ENCODE results near the gene MPND.

The MPND gene, protein sequence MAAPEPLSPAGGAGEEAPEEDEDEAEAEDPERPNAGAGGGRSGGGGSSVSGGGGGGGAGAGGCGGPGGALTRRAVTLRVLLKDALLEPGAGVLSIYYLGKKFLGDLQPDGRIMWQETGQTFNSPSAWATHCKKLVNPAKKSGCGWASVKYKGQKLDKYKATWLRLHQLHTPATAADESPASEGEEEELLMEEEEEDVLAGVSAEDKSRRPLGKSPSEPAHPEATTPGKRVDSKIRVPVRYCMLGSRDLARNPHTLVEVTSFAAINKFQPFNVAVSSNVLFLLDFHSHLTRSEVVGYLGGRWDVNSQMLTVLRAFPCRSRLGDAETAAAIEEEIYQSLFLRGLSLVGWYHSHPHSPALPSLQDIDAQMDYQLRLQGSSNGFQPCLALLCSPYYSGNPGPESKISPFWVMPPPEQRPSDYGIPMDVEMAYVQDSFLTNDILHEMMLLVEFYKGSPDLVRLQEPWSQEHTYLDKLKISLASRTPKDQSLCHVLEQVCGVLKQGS

DNA sequence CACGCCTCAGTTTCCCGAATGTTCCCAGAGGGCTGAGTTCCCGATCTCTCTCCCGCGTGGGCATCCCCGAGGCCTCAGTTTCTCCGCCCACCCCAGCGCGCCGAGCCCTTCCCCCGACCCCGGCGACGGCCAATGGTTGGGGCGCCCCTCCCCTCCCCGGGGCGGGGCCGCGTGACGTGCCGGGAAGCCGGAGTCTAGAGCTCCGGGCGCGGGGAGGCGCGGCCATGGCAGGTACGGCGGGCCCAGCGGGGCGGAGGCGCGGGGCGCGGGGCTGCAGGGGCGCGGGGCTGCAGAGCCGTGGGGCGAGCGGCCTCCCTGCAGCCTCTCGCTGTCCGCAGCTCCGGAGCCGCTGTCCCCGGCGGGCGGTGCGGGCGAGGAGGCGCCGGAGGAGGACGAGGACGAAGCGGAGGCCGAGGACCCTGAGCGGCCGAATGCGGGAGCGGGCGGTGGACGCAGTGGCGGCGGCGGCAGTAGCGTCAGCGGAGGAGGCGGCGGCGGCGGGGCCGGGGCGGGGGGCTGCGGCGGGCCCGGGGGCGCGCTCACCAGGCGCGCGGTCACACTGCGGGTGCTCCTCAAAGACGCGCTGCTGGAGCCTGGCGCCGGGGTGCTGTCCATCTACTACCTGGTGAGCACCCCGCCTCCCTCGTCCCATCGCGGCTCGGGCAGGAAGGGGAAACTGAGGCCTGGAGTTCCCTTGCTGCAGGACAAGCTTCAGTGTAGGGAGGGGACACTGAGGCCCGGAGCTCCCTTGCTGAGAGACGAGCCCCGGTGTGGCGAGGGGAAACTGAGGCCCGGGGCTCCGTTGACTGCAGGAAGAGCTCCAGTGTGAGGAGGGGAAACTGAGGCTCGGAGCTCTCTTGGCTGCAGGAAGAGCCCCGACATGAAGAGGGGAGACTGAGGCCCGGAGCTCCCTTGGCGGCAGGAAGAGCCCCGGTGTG lies at the start of gene MPND:
TSS of gene MPND (plus strand) at position 193 of the 938 bp plus-strand sequence. CDS start at position 225, 32 bp downstream.
- TF ChIP-seq, protein P1, sequence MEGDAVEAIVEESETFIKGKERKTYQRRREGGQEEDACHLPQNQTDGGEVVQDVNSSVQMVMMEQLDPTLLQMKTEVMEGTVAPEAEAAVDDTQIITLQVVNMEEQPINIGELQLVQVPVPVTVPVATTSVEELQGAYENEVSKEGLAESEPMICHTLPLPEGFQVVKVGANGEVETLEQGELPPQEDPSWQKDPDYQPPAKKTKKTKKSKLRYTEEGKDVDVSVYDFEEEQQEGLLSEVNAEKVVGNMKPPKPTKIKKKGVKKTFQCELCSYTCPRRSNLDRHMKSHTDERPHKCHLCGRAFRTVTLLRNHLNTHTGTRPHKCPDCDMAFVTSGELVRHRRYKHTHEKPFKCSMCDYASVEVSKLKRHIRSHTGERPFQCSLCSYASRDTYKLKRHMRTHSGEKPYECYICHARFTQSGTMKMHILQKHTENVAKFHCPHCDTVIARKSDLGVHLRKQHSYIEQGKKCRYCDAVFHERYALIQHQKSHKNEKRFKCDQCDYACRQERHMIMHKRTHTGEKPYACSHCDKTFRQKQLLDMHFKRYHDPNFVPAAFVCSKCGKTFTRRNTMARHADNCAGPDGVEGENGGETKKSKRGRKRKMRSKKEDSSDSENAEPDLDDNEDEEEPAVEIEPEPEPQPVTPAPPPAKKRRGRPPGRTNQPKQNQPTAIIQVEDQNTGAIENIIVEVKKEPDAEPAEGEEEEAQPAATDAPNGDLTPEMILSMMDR (IDR thresholded peaks at IDR 0.05; ENCODE audit: low read depth, low read length) = no peak
- H3K4me3 ChIP-seq (ENCODE audit: low read depth, low read length) = peak within 1 kb of the TSS; percentile 75

DNA sequence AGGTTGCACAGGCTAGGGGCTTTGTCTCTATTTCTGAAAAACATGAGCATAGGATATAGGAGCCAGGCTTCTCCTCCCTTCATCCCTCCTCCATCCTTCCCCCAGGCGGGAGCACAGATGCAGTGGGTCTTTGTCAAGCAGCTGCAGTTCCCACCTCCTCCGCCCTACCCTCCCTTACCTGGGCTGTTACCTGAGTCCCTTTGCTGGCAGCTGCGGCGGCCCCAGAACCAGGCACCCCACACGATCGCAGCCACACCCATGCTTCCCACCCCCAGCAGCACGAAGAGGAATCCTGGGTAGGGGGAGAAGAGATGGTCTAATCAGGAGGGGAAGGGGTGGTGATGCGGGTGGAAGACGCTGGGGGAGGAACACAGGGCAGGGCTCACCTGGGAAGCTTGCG lies 49.0 kb upstream of the MPND start:
- TF ChIP-seq, protein P1 (IDR thresholded peaks at IDR 0.05; ENCODE audit: low read depth, low read length) = no peak
- no peak overlapping the region for H3K4me3 ChIP-seq (ENCODE audit: low read depth, low read length)

DNA sequence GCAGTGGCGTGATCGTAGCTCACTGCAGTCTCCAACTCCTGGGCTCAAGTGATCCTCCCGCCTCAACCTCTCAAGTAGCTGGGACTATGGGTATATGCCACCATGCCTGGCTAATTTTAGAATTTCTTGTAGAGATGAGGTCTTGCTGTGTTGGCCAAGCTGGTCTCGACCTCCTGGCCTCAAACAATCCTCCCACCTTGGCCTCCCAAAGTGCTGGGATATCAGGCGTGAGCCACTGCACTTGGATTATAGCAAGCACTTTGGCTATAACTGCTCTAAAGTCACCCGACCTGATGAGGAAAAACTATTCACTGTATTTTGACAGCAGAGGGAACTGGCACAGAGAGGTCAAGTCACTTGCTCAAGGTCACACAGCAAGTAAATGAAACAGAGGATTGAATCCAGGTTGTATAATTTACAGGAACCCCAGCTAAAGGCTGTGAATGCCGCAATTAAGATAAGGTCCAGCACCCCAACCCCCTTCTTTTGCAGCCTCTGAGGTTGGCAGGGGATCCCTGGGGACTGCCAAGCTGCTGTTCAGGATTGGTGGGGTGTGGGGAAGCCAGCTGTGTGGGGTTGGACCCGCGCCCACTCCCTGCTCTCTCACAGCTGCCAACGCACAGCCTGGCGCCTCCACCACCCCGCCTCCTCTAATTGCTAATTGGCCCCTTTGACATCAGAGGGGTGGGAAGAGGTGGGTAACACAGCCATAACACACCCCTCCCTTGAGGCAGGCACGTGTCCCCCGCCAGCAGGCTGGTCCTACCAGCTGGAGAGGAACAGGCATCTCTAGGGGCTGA lies 47.2 kb upstream of the MPND start:
- TF ChIP-seq, protein P1 (IDR thresholded peaks at IDR 0.05; ENCODE audit: low read depth, low read length) = no peak
- H3K4me3 ChIP-seq (ENCODE audit: low read depth, low read length) = no peak overlapping the region

DNA sequence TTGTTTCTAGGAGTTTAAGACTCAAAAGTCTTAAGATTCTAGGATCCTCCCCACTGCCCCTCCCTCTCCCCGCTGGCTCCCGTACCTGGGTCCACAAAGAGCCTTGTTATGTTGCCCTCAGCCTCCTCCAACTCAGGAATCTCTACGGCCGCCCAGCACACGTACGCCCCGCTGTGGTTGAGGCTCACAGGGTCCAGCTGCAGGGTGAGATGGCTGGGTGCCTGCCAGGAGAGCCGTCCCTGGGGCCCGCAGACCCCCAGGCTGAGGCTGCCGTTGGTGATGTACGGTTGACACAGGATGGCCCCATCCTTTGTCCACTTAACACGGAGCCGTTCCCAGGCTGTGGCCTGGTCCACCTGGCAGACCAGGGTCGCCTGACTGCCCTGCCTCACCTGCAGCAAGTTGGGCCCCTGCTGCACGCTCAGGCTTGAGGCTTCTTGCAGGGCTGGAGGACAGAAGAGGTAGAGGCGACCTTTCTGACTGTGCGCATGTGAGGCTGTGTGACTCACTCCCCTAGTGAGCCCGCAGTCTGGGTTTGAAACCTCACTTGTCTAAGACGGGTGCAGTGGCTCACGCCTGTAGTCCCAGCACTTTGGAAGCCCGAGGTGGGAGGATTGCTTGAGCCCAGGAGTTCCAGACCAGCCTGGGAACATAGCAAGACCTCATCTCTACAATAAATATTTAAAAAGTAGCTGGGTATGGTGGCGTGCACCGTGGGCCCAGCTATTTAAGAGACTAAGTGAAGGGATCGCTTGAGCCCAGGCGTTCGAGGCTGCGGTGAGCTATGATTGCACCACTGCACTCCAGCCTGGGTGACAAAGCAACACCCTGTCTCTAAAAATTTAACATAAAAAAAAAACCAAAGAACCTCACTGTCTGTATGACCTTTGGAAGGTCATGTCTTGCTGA lies 45.2 kb upstream of the MPND start:
- no peak overlapping the region for H3K4me3 ChIP-seq (ENCODE audit: low read depth, low read length)
- TF ChIP-seq, protein P1 (IDR thresholded peaks at IDR 0.05; ENCODE audit: low read depth, low read length) = no peak

DNA sequence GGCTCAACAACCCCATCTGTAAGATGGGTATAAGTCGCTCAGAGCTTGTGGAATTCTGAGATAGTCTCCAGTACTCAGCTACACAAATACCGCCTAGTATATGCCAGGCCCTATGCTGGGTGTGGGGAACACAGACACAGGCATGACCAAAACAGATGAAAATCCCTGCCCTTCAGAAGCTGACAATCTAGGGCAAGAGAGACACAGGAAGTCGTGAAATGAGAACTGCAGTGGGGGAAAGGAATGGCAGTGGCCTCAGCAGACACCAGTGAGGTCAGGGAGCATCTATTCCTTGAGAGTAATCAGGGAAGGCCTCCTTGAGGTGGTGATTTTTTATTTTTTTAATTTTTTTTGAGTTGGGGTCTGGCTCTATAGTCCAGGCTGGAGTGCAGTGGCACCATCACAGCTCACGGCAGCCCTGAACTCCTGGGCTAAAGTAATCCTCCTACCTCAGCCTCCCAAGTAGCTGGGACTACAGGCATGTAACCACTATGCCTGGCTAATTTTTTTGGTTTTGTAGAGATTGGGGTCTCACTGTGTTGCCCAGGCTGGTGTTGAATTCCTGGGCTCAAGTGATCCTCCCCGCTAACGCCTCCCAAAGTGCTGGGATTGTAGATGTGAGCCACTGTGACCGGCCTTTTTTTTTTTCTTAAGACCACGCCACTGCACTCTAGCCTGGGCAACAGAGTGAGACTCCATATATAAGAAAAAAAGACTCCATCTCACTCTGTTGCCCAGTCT lies 44.4 kb upstream of the MPND start:
- H3K4me3 ChIP-seq (ENCODE audit: low read depth, low read length) = no peak overlapping the region
- TF ChIP-seq, protein P1 (IDR thresholded peaks at IDR 0.05; ENCODE audit: low read depth, low read length) = no peak
